Panc1 (cell line): Measurements from ENCODE around the gene CCDC146. TPM values are rescaled to one million over a fixed set of nuclear protein-coding genes. Genes with fewer than 3 reads are reported as not detected.

Experiments
- ATAC-seq: fragments of 200-7000 bp; cut with Tn5 transposase; 2 replicates; pipeline ENCODE4 v1.9.1; 2020; ENCODE audit warnings: mild to moderate bottlenecking, moderate library complexity
- BruUV-seq: library from RNA; stranded (reverse); fragments of 400-500 nt; replicated peaks from 2 replicates; lab custom pipeline; 2021; lab: Mats Ljungman, UMichigan
- CTCF ChIA-PET: fragments of 300-600 bp; sonication (Branson Sonifier 250); formaldehyde crosslinking; loops from one replicate; lab custom pipeline; 2022; ENCODE audit warnings: antibody characterized with exemption; lab: Charles Lee
- POLR2A ChIA-PET: fragments of 300-600 bp; sonication (Branson Sonifier 250); formaldehyde crosslinking; loops from one replicate; lab custom pipeline; 2022; ENCODE audit warnings: antibody characterized with exemption; lab: Charles Lee
- DNase-seq: peaks from one replicate; pipeline ENCODE4 v3.0.0-alpha.2; 2010; ENCODE audit warnings: low read depth, low spot score
- H3K27ac ChIP-seq: 2 replicates; pipeline ENCODE4 v1.5.1; 2011; ENCODE audit warnings: mild to moderate bottlenecking, low read length, inconsistent platforms
- H3K27me3 ChIP-seq: fragments of 200-500 bp; sonication (Bioruptor generic); 2 replicates; pipeline ENCODE4 v1.6.0; 2014; ENCODE audit warnings: low read length, inconsistent platforms; ENCODE audit not compliant: control insufficient read depth, insufficient read depth
- H3K36me3 ChIP-seq: fragments of 200-500 bp; sonication (Bioruptor generic); 2 replicates; pipeline ENCODE4 v1.5.1; 2014; ENCODE audit warnings: inconsistent platforms, mild to moderate bottlenecking, low read length, moderate library complexity; ENCODE audit not compliant: control insufficient read depth, insufficient read depth
- H3K4me1 ChIP-seq: 2 replicates; pipeline ENCODE4 v1.5.1; 2011; ENCODE audit warnings: inconsistent platforms, mild to moderate bottlenecking, low read length, moderate library complexity; ENCODE audit not compliant: control insufficient read depth, insufficient read depth
- H3K4me3 ChIP-seq, 2 experiments: 2 replicates each; pipeline ENCODE4 v1.5.1; 2011 to 2012; ENCODE audit warnings: low read depth in 2 of 2, low read length in 2 of 2, mild to moderate bottlenecking in 2 of 2, inconsistent platforms in 1 of 2, moderate library complexity in 1 of 2
- H3K9me3 ChIP-seq: fragments of 200-500 bp; sonication (Bioruptor generic); 2 replicates; pipeline ENCODE4 v1.5.1; 2014; ENCODE audit warnings: low read depth, mild to moderate bottlenecking, inconsistent platforms, low read length, moderate library complexity; ENCODE audit not compliant: control insufficient read depth, insufficient read depth
- POLR2AphosphoS5 ChIP-seq: IDR thresholded peaks from 2 replicates; pipeline ENCODE4 v1.6.1; 2012; ENCODE audit warnings: mild to moderate bottlenecking, low read depth, low read length, moderate library complexity
- SIN3A ChIP-seq: IDR thresholded peaks from 2 replicates; pipeline ENCODE4 v1.6.1; 2012; ENCODE audit warnings: low read depth, mild to moderate bottlenecking, low read length, moderate library complexity, borderline replicate concordance; ENCODE audit not compliant: insufficient read depth
- TCF7L2 ChIP-seq: IDR thresholded peaks from 2 replicates; pipeline ENCODE4 v1.6.1; 2011; ENCODE audit warnings: mild to moderate bottlenecking, low read depth, low read length, inconsistent platforms
- in situ Hi-C: cut with HindIII; loops from 2 replicates; pipeline ENCODE4 v1.10.0; 2016; ENCODE audit warnings: low sequenced_read_pairs, low pct_unique_long_range_greater_than_20kb
- intact Hi-C: fragments of 100-400 bp; cut with micrococcal nuclease; formaldehyde crosslinking; loops from one replicate; pipeline ENCODE4 v1.10.0; 2022; ENCODE audit not compliant: unreplicated experiment
- total RNA-seq: library from RNA; stranded (reverse); gene quantifications from one replicate; pipeline ENCODE4 v1.2.1, GENCODE V29; 2021; ENCODE audit not compliant: unreplicated experiment
- TF ChIP-seq, protein P1 (sequence below), 2 experiments: IDR thresholded peaks; 2 replicates each; pipeline ENCODE4 v1.6.1; 2011 to 2012; ENCODE audit warnings: low read depth in 2 of 2, control low read depth in 1 of 2, low read length in 1 of 2, mild to moderate bottlenecking in 1 of 2, moderate library complexity in 1 of 2; ENCODE audit not compliant: insufficient read depth in 1 of 2
- TF ChIP-seq, protein P2 (sequence below): fragments of 450-650 bp; IDR thresholded peaks from 2 replicates; pipeline ENCODE4 v1.5.1; 2017; ENCODE audit warnings: mild to moderate bottlenecking

Gene CCDC146
- total RNA-seq, 1 experiment from 2014 or later: 1.2 TPM

DNA sequence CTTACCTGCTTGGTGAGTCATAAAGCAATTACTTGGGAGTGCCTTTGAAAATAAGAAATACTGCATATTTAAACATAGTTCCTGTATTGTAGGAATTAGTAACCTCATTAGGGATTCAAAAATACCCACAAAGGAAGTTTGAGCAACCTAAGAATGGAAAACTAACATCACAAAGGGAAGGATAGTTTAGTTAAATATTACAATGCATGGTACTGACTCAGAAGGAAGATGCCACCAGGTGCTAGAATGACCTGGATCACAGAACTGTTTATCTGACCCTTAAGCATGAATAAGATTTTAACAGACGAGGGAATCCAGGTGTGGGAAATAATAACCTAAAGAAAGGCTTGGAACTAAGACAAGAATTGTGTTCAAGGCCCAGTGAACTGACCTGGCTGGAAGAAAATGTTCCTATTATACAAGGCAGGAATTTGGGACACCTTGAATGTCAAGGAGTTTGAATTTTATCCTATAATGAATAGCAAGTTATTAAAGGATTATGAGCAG is 187.4 kb downstream of the CCDC146 start:
- in situ Hi-C loops (no loop called here), intact Hi-C loops (no loop called here)
- no peak for TF ChIP-seq TCF7L2
- TF ChIP-seq SIN3A: no peak
- TF ChIP-seq, protein P1, sequence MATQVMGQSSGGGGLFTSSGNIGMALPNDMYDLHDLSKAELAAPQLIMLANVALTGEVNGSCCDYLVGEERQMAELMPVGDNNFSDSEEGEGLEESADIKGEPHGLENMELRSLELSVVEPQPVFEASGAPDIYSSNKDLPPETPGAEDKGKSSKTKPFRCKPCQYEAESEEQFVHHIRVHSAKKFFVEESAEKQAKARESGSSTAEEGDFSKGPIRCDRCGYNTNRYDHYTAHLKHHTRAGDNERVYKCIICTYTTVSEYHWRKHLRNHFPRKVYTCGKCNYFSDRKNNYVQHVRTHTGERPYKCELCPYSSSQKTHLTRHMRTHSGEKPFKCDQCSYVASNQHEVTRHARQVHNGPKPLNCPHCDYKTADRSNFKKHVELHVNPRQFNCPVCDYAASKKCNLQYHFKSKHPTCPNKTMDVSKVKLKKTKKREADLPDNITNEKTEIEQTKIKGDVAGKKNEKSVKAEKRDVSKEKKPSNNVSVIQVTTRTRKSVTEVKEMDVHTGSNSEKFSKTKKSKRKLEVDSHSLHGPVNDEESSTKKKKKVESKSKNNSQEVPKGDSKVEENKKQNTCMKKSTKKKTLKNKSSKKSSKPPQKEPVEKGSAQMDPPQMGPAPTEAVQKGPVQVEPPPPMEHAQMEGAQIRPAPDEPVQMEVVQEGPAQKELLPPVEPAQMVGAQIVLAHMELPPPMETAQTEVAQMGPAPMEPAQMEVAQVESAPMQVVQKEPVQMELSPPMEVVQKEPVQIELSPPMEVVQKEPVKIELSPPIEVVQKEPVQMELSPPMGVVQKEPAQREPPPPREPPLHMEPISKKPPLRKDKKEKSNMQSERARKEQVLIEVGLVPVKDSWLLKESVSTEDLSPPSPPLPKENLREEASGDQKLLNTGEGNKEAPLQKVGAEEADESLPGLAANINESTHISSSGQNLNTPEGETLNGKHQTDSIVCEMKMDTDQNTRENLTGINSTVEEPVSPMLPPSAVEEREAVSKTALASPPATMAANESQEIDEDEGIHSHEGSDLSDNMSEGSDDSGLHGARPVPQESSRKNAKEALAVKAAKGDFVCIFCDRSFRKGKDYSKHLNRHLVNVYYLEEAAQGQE (IDR thresholded peaks at IDR 0.05; ENCODE audit: insufficient read depth in 1 of 2, low read depth in 2 of 2, low read length in 1 of 2): no peak
- TF ChIP-seq POLR2AphosphoS5: no peak
- TF ChIP-seq, protein P2, sequence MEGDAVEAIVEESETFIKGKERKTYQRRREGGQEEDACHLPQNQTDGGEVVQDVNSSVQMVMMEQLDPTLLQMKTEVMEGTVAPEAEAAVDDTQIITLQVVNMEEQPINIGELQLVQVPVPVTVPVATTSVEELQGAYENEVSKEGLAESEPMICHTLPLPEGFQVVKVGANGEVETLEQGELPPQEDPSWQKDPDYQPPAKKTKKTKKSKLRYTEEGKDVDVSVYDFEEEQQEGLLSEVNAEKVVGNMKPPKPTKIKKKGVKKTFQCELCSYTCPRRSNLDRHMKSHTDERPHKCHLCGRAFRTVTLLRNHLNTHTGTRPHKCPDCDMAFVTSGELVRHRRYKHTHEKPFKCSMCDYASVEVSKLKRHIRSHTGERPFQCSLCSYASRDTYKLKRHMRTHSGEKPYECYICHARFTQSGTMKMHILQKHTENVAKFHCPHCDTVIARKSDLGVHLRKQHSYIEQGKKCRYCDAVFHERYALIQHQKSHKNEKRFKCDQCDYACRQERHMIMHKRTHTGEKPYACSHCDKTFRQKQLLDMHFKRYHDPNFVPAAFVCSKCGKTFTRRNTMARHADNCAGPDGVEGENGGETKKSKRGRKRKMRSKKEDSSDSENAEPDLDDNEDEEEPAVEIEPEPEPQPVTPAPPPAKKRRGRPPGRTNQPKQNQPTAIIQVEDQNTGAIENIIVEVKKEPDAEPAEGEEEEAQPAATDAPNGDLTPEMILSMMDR: no peak
- Histone ChIP-seq H3K36me3 (no peaks in the 10 kb centered on the region), H3K27me3 (no peaks in the 10 kb centered on the region), H3K27ac (no peak overlapping the region), H3K4me1 (no peaks in the 10 kb centered on the region), H3K4me3 (no peak overlapping the region), H3K9me3 (no peaks in the 10 kb centered on the region)
- DNase-seq: no peak
- ChIA-PET POLR2A (no interaction called here), CTCF (no interaction called here)
- no TSS peak for BruUV-seq
- ATAC-seq: no peak

DNA sequence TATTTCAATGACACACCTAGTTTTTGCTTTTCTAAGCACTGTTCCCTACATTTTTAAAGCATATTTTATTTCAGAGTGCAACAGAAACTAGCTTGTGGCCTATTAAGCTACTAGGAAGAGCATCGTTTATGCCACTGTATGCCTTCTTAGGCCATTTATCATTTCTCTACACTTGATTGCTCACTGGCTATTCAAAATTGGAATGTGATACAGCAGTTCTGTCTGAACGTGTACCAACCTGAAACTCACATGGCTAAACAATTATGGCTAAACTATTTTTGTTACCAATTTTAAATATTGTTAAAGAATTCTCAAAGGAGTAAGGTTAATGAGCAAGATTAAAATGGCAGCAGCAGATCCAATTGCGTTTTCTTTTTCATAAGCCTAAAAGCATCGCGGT is 188.6 kb downstream of the CCDC146 start:
- in situ Hi-C loops: no loop called here
- CTCF ChIA-PET: no interaction called here
- POLR2A ChIA-PET: no interaction called here
- no TSS peak for BruUV-seq
- ATAC-seq (no peak), DNase-seq (no peak)
- Histone ChIP-seq H3K36me3 (no peaks in the 10 kb centered on the region), H3K27me3 (no peaks in the 10 kb centered on the region), H3K4me1 (no peaks in the 10 kb centered on the region), H3K27ac (no peak overlapping the region), H3K9me3 (no peaks in the 10 kb centered on the region), H3K4me3 (no peak overlapping the region)
- TF ChIP-seq, protein P1 (IDR thresholded peaks at IDR 0.05; ENCODE audit: insufficient read depth in 1 of 2, low read depth in 2 of 2, low read length in 1 of 2): no peak
- intact Hi-C loops: no loop called here
